HG03280 (cell line): ENCODE data around the gene CCDC126.
"Not testable (repeated sequence)": the region's sequence is repeated elsewhere in the genome, so short reads cannot be mapped to it uniquely, and the experiment has no call there.

Experiments used
- ATAC-seq: cut with Tn5 transposase; IDR thresholded peaks from one replicate; pipeline ENCODE4 v1.9.1; 2021; ENCODE audit warnings: mild to moderate bottlenecking, moderate library complexity; ENCODE audit not compliant: unreplicated experiment

Gene CCDC126

GRCh38 chr7:23622506-23622925, 25.3 kb downstream of the CCDC126 start:
- no peak for ATAC-seq

GRCh38 chr7:23628370-23628769, 31.2 kb downstream of the CCDC126 start:
- no peak for ATAC-seq

- no peak for ATAC-seq
Measured at GRCh38 chr7:23633417-23633816, 36.2 kb downstream of the CCDC126 start.

GRCh38 chr7:23645822-23646221, 48.6 kb downstream of the CCDC126 start:
- no peak for ATAC-seq

- ATAC-seq = no peak
Measured at GRCh38 chr7:23653942-23654341, 56.8 kb downstream of the CCDC126 start.

- ATAC-seq = no peak
Measured at GRCh38 chr7:23654508-23654907, 57.3 kb downstream of the CCDC126 start.

GRCh38 chr7:23655433-23655832, 58.3 kb downstream of the CCDC126 start:
- no peak for ATAC-seq

- ATAC-seq = no peak
Measured at GRCh38 chr7:23658831-23659427, 61.7 kb downstream of the CCDC126 start.

GRCh38 chr7:23661385-23661784, 64.2 kb downstream of the CCDC126 start:
- no peak for ATAC-seq

GRCh38 chr7:23662124-23662983, 65.2 kb downstream of the CCDC126 start:
- no peak for ATAC-seq

GRCh38 chr7:23662984-23663313, 65.8 kb downstream of the CCDC126 start:
- ATAC-seq = no peak

GRCh38 chr7:23664122-23664521, 66.9 kb downstream of the CCDC126 start:
- ATAC-seq = no peak

GRCh38 chr7:23672033-23672432, 74.9 kb downstream of the CCDC126 start:
- ATAC-seq = no peak

- ATAC-seq = peak; percentile 99
Measured at GRCh38 chr7:23679898-23680413, 82.8 kb downstream of the CCDC126 start, which contains the start of gene FAM221A. Gene FAM221A (plus strand): TSS chr7:23680199. CDS start chr7:23680219, 20 bp downstream.

- ATAC-seq = peak; percentile 33
Measured at GRCh38 chr7:23680414-23681405, 83.5 kb downstream of the CCDC126 start.

- ATAC-seq = not testable (repeated sequence)
Measured at GRCh38 chr7:23684041-23684440, 86.9 kb downstream of the CCDC126 start.

- no peak for ATAC-seq
Measured at GRCh38 chr7:23685731-23686130, 88.5 kb downstream of the CCDC126 start.

- no peak for ATAC-seq
Measured at GRCh38 chr7:23687011-23687410, 89.8 kb downstream of the CCDC126 start.

GRCh38 chr7:23689165-23689564, 92.0 kb downstream of the CCDC126 start:
- ATAC-seq = no peak

GRCh38 chr7:23691320-23691719, 94.1 kb downstream of the CCDC126 start:
- ATAC-seq = no peak

- no peak for ATAC-seq
Measured at GRCh38 chr7:23693224-23693623, 96.0 kb downstream of the CCDC126 start.
